Uterus (tissue), 2 donors: ENCODE results near the gene KLHL30.

ENCODE experiments used
- POLR2A ChIP-seq, 2 donors: fragments of 450-650 bp; IDR thresholded peaks; one replicate each; pipeline ENCODE4 v1.6.1; 2016; ENCODE audit warnings: antibody characterized with exemption in 2 of 2, mild to moderate bottlenecking in 1 of 2, moderate library complexity in 1 of 2
- TF ChIP-seq, protein P1 (sequence below), 4 experiments: fragments of 200-600 bp in 2 of 4; fragments of 450-650 bp in 2 of 4; sonication (generic) in 2 of 4; IDR thresholded peaks; one replicate each; pipeline ENCODE4 v1.5.1; 2016 to 2019; ENCODE audit warnings: antibody characterized with exemption in 4 of 4, mild to moderate bottlenecking in 2 of 4, moderate library complexity in 1 of 4

- TF ChIP-seq, protein P1, sequence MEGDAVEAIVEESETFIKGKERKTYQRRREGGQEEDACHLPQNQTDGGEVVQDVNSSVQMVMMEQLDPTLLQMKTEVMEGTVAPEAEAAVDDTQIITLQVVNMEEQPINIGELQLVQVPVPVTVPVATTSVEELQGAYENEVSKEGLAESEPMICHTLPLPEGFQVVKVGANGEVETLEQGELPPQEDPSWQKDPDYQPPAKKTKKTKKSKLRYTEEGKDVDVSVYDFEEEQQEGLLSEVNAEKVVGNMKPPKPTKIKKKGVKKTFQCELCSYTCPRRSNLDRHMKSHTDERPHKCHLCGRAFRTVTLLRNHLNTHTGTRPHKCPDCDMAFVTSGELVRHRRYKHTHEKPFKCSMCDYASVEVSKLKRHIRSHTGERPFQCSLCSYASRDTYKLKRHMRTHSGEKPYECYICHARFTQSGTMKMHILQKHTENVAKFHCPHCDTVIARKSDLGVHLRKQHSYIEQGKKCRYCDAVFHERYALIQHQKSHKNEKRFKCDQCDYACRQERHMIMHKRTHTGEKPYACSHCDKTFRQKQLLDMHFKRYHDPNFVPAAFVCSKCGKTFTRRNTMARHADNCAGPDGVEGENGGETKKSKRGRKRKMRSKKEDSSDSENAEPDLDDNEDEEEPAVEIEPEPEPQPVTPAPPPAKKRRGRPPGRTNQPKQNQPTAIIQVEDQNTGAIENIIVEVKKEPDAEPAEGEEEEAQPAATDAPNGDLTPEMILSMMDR (IDR thresholded peaks at IDR 0.05): no peak
- TF ChIP-seq POLR2A (IDR thresholded peaks at IDR 0.05): no peak
Measured at GRCh38 chr2:238113611-238114010, 24.9 kb upstream of the KLHL30 start.
